NCI-H510A treated with DMSO at 0.1 percent for 48 hours (cell line): Measurements from ENCODE around the gene MNT.

Experiments used
- DNase-seq: peaks from one replicate; lab custom pipeline; 2025; lab: John Stamatoyannopoulos, UW

Gene MNT

DNA sequence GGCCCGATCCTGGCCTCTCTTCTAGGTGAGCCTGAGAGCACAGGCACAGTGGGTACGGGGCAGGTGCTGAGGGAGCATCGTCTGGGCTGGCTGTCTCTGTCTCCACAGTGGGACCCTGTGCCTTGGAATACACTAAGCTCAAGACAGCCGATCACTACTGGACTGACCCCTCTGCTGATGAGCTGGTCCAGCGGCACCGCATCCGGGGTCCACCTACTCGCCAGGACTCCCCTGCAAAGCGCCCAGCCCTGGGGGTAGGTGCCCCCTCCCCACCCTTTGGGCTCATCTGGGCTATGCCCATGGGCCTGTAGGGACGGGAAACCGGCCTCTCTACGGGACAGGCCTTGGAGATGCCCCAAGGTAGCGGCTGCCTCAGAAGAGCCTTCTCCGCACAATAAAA is 38.0 kb downstream of the MNT start:
- no peak for DNase-seq

DNA sequence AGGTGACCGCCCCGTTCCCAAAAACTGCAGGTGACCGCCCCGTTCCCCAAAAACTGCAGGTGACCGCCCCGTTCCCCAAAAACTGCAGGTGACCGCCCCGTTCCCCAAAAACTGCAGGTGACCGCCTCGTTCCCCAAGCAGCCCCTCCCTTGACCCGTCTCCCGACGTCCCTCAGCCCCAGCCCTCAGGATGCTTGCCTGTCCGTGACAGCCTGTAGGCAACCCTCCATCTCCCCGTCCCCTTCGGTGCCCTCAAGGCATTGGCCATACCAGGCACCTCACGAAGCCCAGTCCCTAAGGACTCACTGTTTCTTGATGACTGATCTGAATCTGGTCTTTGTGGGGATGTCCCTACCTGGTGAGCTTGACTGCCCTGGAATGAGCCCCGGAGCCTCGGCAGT is 38.4 kb downstream of the MNT start:
- DNase-seq, result no peak

DNA sequence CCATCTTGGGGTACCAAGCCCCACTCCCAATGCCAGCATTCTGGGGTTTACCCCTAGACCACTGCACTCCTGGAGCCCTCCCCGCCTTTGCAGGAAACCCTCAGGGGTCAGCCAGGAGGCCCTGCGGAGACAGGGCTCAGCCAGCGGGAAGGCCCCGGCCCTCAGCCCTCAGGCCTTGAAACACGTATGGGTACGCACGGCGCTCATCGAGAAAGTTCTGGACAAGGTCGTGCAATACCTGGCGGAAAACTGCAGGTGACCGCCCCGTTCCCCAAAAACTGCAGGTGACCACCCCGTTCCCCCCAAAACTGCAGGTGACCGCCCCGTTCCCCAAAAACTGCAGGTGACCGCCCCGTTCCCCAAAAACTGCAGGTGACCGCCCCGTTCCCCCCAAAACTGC is 38.8 kb downstream of the MNT start:
- DNase-seq, result no peak

DNA sequence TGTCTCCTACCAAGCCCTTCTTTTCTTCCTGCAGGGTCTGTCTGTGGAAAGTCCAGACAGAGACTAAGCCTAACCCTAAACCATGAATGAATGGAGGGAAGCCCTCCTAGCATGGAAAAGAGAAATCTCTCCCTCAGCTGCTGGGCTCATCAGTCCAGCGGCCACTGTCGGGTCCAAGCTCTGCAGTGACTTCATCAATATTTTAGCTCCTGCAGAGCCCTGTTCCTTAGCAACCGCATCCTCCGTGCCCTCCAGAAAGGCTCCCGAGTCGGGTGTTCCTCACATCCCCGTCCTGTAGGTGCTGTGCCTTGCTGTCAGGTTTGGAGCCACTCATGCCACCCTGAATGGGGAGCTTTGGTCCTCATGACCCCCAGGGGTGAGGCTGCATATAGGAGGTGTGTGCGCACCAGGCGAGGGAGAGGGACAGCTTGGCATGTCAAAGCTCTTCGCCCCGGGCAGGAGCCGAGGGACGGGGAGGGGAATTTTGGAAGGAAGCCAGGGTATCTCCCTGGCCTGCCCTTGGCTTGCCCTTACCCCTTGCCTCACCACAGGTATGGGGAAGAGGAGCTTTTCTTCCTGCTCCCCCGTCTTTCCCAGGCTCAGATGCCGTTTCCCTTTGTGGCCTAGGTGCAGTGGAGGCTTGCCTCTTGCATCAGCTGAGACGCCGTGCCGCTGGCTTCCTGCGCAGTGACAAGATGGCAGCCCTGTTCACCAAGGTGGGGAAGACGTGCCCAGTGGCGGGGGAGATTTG is 39.7 kb downstream of the MNT start:
- no peak for DNase-seq

DNA sequence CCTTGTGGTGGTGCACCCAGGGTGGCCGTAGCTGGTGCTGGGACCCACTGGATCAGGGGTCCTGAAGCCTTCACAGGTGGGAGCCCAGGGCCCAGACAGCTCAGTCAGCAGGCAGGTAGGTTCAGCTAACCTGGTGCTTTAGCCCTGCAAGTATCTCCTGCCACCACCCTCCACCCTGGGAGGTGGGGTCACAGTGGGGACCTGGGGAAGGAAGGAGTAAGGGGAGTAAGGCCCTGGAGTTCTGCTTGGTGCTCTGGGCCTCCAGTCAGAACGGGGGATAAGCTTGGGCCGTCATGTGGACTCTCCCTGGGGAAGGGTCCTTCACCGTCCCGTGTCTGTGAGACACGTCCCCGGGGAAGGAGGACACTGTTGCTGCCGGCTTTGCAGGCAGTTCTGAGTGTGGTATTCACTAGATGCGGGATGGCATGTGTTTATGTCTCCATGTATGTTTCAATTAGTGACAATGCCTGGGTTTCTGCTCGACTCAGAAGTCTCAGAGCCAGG is 42.9 kb downstream of the MNT start:
- DNase-seq, result no peak

DNA sequence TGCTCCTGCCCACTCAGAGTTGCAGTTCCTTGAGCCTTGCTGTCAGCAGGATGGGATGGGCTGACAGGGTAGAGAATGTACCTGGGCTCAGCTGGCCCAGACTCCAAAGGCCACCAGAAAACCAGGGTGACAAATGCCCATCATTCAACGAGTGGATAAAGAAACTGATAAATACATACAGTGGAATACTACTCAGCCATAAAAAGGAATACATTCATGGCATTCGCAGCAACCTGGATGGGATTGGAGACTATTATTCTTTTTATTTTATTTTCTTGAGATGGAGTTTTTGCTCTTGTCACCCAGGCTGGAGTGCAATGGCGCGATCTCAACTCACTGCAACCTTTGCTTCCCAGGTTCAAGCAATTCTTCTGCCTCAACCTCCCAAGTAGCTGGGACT is 43.6 kb downstream of the MNT start:
- no peak for DNase-seq

DNA sequence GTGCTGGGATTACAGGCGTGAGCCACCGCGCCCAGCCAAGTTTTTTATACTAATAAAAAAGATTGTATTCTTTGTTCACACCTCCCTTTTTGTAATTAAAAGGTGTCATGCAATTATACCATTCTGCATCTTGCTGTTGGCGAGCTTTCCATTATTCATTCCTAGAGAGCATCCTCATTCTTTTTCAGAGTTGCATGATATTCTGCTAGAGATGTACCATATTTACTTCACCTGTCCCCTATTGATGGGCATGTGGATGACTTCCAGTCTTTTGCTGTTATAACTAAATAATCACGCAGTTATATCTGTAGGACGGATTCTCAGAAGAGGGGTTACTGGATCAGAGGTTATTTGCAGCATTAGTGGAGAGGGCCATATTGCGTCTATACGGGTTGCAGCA is 46.5 kb downstream of the MNT start:
- no peak for DNase-seq

DNA sequence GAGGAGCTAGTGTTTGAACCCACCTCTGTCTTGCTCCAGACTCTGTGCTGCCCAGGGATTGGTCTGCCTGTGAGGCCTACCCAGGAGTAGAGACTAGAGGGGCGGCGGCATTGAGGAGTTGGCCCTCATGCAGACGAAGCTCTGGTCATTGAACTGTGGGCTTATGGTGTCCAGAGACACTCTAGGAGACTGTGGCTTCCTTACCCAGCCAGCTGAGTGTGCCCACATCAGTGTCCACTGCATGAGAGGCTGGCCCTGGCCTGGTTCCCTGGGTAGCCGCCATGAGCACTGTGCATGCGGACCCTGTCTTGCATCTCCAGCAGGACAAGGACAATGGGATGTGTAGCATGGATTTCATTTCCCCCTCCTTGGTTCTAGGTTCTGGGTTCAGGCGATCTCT is 49.6 kb downstream of the MNT start:
- DNase-seq, result no peak

DNA sequence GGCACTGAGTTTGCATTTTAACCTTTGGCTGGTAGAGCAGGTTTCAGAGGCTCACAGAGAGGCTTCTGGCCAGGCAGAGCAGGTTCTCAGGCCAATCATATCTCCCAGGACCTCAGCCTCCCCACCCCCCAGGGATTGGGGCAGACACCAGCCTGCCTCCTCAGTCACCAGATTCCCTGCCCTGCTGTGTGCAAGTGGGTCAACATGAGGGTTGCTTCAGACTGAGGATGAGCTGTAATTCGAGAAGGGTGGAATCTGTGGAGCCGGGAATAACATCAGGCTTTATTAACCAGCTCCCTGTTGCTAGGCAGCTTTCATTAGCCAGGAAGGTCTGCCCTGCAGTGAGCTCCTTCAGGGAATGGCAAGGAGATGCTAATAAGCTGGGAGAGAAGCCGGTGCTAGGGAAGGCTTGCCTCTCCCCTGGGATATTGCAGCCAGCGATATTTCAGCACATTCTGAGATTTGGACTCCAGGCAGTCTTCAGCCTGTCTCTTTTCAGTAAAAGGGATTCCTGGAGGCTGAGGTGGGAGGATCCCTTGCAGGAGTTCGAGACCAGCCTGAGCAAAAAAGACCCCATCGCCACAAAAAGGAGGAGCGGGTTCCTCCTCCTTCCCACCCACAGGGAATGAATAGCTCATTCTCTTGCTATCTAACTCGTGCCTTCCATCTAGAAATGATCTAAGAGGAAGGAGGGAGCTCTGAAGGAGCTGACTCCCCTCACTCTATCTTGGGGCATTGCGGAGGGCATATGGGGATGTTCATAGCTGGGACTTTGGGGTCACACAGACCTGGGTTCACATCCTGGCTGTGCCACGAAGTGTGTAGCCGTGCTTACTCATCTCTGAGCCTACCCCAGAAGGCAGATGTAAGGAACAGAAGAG is 52.8 kb downstream of the MNT start:
- DNase-seq, result peak; percentile 89

DNA sequence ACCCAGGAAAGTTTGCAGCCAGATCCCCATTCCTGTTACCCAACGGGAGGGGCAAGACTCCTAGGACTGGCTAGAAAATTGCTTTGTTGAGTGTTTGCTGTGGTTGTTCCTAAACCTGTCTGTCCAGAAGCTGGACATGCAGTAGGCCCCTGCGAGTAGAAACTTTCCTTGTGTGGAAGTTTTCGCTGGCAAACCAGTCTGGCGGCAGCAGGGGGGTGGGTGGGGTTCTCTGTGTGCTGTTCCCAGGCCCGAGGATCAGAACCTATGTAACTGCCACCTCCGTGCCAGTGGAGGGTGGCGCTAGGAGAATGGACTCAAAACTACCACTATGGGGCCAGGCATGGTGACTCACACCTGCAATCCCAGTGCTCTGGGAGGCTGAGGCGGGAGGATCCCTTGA is 54.4 kb downstream of the MNT start:
- no peak for DNase-seq

DNA sequence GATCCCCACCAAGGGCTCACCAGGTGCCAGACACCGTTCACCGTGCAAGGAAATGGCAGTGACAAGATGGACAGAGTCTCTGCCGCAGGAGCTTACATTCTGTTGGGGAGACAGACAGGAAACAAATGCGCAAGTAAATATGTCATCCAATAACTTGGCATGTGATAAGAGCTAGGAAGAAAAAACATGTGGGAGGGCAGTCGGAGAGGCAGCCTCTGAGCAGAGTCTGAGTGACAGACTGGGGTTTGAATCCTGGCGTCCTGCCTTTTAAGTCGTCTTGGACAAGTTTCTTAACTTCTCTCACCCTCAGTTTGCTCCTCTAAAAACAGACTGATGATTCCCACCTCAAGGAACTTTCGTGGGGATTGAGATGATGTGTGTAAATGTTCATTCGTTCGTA is 56.3 kb downstream of the MNT start:
- no peak for DNase-seq

DNA sequence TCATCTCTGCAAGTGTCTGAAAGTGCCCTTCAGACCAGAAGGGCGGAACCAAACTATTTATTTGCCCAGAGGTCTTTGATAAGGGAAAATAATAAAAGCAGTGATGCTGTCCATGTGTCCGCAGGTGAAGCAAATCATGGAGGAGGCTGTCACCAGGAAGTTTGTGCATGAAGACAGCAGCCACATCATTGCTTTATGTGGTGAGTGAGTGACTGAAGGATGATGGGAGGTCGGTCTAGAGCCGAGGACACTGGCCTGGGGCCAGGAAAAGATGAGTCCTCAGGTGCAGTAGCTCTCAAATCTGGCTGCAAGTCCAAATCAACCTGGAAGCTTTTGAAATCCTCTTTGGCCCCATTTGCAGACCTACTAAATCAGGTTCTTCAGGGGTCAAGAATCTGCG is 57.4 kb downstream of the MNT start:
- DNase-seq, result peak; percentile 4

DNA sequence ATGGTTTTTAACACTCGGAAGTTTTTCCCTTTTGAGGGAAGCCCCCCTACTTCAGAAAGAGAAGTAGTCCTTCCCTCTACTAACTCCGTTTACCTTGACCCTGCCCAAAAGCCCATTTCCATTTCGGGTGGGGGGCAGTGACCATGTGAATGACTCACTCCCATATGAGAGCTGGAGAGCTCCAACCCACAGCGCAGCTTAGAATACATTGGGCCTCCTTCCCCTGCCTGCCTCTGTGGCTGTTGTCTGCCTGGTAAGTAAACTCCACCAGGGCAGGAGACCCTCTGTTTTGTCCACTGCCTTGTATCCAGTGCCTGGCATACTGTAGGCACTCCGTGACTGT is 62.6 kb downstream of the MNT start:
- no peak for DNase-seq

DNA sequence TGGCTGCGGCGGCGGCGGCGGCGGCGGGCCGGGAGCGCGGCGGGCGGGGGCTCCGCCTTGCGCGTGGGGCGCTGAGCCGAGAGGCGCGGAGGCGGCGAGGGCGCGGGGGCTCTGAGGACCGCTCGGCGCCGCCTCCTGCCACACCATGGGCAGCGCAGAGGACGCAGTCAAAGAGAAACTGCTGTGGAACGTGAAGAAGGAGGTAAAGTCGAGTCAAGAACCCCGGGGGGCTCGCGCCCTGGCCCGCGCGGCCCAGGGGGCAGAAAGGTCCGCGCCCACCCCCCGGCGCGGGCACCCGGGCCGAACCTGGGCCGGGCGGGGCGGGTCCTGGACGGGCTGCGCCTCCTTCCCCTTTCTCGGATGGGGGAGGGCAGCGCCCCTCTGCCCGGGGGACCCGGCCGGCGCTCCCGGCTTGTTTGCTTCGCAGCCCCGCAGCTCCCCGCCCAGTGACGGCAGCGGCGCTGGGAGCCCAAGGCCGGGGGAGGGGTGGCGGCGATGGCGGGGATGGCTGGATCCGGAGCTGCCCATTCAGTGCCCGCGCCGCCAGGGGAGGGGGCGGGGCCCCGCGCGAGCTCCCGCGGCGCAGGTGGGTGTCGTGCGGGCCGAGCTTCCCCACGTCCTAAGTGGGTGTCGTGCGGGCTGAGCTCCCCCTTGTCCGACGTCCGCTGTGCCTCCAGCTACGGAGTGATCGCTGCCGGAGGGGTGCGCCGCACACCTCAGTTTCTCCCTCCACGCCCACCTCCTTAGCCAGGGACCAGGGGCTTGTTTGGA is 63.1 kb downstream of the MNT start:
- DNase-seq, result peak; percentile 6

DNA sequence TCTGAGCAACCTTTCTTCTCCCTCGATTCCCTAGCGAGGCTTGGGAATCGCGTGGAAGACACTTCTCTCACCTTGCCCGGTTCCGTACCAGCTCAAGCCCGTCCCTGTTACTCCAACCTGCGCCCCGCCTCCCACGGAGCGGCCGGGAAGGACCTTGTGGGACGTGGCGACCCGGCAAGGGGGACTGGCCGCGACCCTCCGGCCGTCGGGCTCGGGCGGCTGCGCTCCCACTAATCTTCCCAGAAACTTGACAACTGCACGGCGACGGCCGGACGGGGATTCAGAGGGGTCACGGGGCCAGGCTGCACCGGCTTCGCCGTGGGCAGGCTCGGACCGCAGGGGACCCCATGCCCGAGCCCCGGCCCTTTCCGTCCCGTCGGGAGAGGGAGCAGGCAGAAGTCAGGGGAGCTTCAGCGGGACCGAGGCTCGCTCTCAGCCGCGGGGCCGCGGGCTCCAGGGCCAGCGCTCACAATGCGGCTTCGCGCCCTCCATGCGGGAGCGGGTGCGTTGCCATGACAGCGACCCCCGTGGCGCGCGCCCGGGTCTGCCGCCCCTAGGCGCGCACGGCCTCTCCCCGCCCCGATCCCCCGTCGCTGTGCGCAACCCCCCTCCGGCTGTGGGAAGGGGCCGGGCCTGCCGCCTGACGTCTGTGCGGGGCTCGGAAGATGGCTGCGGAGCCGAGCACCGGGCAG is 63.9 kb downstream of the MNT start, which contains the start of gene SGSM2:
Gene SGSM2, plus strand, starts transcription at position 650 of the 692 bp plus-strand sequence. CDS start 188 bp downstream, outside the sequence.
- peak; percentile 36 for DNase-seq

DNA sequence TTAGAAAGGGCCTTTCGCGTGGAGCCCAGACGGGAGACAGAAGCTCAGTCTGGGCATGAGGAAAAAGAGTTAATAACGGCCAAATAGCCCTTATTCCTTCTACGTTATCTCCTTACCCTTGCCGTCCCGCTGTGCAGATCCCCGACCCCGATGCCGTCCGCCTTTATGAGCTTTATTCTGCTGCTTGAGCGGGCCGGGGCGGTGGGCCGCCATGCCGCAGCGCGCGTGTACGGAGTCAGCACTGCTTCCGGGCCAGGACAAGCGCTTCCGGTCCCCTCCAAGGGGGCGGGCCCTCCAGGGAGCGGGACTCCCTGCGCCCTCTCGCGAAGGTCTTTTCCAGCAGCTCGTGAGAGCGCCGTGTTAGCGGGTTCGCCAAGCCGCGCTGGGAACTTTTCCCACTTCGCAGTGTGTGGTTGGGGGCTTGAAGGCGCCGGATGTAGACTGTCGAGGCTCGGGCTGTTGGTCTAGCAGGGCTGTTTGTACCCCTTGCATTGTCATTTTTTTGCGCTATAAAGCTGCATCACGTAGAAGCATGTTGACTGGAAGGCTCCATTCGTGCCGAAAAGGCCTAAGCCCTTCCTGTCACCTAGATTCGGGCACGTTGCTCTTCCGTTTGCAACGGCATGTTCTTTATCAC is 64.5 kb downstream of the MNT start, which contains the start of gene TSR1:
Gene TSR1, minus strand, starts transcription at position 243 of the 637 bp plus-strand sequence. Its CDS starts 30 bp downstream, at position 213.
- peak; percentile 35 for DNase-seq

DNA sequence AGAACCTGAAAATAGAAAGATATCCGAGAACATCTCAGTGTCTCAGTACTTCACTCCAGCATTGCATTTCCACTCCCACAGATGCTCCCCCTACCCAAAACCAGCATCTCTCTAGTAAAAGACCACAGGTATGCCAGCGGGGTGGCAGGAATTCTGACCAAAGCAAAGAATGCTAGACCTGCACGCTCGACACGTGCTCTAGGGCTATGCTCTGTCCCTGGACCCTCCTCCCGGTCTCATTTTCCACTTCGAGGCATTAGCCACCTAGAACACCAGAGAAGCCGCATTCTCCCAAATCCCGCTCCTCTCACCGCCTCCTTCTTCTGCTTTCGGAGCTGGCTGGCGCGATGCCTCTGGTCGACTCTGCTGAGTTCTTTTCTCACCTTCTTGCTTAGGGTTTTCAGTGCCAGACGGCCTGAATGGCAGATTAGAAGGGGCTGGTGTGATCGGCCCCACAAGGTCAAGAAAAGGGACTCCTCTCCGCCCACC is 65.1 kb downstream of the MNT start:
- DNase-seq, result no peak
